ENCODE data around the gene TNFRSF13B. TPM values are rescaled to one million over a fixed set of nuclear protein-coding genes. Genes with fewer than 3 reads are reported as not detected.

The TNFRSF13B gene
- not detected for total RNA-seq

GRCh38 chr17:16971458-16972338 lies at the start of gene TNFRSF13B:
Gene TNFRSF13B (minus strand): TSS chr17:16972118. CDS start chr17:16972075, 43 bp downstream.
- H3K27me3 ChIP-seq: no peaks in the 10 kb centered on the region
- 86 to 87% methylated on average over 15 to 17 of the region's 17 CpGs for WGBS, 2 donors
- peaks cover 0 to 5% of the 10 kb centered on the region in 2 donors for H3K4me1 ChIP-seq
- H3K9me3 ChIP-seq: no peaks in the 10 kb centered on the region
- H3K27ac ChIP-seq: no peak within 1 kb of the TSS
- intact Hi-C loops (cut with DNase I): no loop called here
- no peaks in the 10 kb centered on the region for H3K36me3 ChIP-seq
- no peak within 1 kb of the TSS for H3K4me3 ChIP-seq (replicated peaks in 1 of 3)
- no peak for DNase-seq
- TF ChIP-seq CTCF (IDR thresholded peaks at IDR 0.05) (no peak), POLR2A (IDR thresholded peaks at IDR 0.05) (no peak)

- no peak overlapping the region for H3K4me3 ChIP-seq (replicated peaks in 1 of 3)
- peaks cover 33 to 45% of the 10 kb centered on the region in 2 donors for H3K4me1 ChIP-seq
- peak overlapping the region; percentile 48 to 65 (median 56) for H3K27ac ChIP-seq
- 54 to 79% methylated on average over 8 to 10 of the region's 15 CpGs for WGBS, 2 donors
- TF ChIP-seq CTCF (IDR thresholded peaks at IDR 0.05) (no peak), POLR2A (IDR thresholded peaks at IDR 0.05) (no peak)
- no peaks in the 10 kb centered on the region for H3K27me3 ChIP-seq
- no peaks in the 10 kb centered on the region for H3K36me3 ChIP-seq
- intact Hi-C loops (cut with DNase I): no loop called here
- no peaks in the 10 kb centered on the region for H3K9me3 ChIP-seq
- peak; percentile 24 to 50 for DNase-seq
Observed at GRCh38 chr17:17021194-17021863, 49.4 kb upstream of the TNFRSF13B start.

- peak overlapping the region; percentile 33 to 65 (median 56) for H3K27ac ChIP-seq
- H3K27me3 ChIP-seq: no peaks in the 10 kb centered on the region
- H3K36me3 ChIP-seq: no peaks in the 10 kb centered on the region
- peaks cover 32 to 45% of the 10 kb centered on the region in 2 donors for H3K4me1 ChIP-seq
- TF ChIP-seq CTCF (IDR thresholded peaks at IDR 0.05) (no peak), POLR2A (IDR thresholded peaks at IDR 0.05) (no peak)
- no peak for DNase-seq
- no peaks in the 10 kb centered on the region for H3K9me3 ChIP-seq
- intact Hi-C loops (cut with DNase I): no loop called here
- H3K4me3 ChIP-seq (replicated peaks in 1 of 3): no peak overlapping the region
- 91 to 100% methylated on average over 3 to 8 of the region's 8 CpGs for WGBS, 2 donors
Observed at GRCh38 chr17:17020821-17021193, 48.9 kb upstream of the TNFRSF13B start.

GRCh38 chr17:17019891-17020456 lies 48.1 kb upstream of the TNFRSF13B start:
- 69 to 86% methylated on average over 7 to 8 of the region's 13 CpGs for WGBS, 2 donors
- Histone ChIP-seq H3K36me3 (no peaks in the 10 kb centered on the region), H3K27ac (peak overlapping the region; percentile 75 to 99 (median 84)), H3K4me3 (replicated peaks in 1 of 3) (no peak overlapping the region), H3K9me3 (no peaks in the 10 kb centered on the region), H3K4me1 (peaks cover 25 to 45% of the 10 kb centered on the region in 2 donors), H3K27me3 (no peaks in the 10 kb centered on the region)
- intact Hi-C loops (cut with DNase I): no loop called here
- peak; percentile 76 to 84 for DNase-seq
- TF ChIP-seq CTCF (IDR thresholded peaks at IDR 0.05) (no peak), POLR2A (IDR thresholded peaks at IDR 0.05) (no peak)
